ENCODE data around the gene PLAC9.
"Not testable (repeated sequence)": the region's sequence is repeated elsewhere in the genome, so short reads cannot be mapped to it uniquely, and the experiment has no call there.

The PLAC9 gene

DNA sequence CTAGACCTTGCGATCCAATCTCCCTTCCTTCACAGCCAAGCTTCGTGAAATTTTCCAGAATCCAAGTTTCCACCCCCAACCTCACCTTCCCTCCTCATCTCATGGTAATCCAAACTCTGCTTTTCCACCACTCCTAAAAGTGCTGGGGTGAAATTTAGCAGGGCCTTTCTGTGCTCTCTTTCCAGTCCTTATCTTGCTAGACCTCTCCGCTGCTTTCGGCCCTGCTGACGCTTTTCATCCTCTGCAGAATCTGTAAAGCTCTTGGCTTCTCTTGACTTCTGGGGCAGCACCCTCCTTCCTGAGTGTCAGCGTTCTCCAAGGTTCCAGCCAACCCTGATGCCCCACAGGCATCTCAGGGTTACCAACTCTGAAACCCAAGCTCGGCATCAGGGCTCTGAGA lies 7.7 kb downstream of the PLAC9 start:
- no peak for DNase-seq

DNA sequence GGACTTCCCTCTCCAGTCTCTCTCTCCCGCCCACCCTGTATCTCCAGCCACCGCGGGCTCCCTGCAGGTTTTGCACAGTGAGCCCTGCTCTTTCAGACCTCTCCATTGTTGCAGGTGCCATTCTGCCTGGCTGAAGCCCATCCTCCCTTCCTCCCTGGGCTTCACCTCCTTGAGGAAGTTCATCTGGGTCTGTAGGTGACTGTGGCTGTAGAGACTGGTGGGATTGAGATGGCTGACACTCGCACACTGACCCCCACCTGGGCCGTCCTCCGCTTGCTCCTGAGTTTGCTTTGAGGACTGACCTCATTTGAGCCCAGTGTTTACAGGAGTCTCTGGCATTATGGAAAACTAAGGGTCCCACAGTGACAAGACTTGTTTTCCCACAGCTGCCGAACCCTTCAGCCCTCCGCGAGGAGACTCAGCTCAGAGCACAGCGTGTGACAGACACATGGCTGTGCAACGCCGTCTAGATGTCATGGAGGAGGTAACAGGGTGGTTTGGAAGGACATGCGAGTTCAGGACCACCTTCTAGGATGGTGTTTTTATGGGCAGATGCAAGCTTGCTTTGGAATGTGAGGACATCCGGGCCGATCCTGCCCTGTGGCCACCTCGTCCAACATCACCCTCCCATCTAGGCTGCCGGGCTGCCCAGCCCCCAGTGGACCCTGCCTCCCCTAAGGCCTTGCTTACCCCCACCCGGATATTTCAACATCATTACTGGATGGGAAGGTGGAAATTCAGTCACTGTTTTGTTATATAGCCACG lies 9.3 kb downstream of the PLAC9 start:
- DNase-seq, result no peak

DNA sequence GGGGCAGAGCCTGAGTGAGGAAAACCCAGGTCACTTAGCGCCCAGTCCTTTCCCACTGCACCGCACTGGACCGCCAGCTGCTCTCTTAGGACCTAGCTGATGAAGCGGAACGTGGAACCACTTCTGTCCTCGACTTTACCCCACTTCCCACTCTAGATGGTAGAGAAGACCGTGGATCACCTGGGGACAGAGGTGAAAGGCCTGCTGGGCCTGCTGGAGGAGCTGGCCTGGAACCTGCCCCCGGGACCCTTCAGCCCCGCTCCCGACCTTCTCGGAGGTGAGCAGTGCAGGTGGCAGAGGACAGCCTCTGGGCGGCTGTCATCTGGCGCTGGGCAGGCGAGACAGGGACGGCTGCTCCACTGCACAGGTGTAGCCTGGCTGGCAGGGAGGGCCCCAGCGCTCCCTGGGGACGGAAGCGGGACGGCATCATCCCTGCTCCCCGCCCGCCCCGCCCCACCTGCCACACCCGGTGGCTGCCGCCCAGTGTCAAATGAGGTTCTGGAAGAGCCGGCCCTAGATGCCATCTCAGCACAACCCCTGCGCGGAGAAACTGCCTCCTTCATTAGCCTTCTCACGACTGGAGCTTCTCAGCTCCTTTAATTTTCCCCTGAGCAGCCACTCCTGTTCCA lies 11.7 kb downstream of the PLAC9 start:
- no peak for DNase-seq

DNA sequence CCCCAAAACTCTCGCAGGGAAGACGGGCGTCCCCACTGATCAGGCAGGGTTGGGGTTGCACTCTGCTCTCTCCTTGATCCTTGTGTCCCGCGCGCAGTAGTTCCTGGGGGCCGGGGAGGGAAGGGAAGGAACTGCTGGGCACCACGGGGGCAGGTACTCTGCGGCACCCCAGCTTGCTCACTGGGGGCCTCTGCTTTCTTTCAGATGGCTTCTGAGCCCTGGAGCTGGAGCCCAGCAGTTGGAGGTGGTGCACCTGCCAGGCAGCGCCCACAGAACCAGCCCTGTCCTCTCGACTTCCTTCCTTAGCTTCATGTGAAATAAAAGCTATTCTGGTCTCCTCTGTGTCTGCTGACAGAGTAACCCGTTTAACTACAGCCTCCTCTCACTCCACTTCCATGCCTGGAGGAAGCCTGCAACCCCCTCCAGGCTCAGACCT lies 12.2 kb downstream of the PLAC9 start:
- no peak for DNase-seq

- not testable (repeated sequence) for DNase-seq
Observed at GRCh38 chr10:80145406-80146308, 13.1 kb downstream of the PLAC9 start.

GRCh38 chr10:80146918-80147317 lies 14.4 kb downstream of the PLAC9 start:
- DNase-seq, result no peak

DNA sequence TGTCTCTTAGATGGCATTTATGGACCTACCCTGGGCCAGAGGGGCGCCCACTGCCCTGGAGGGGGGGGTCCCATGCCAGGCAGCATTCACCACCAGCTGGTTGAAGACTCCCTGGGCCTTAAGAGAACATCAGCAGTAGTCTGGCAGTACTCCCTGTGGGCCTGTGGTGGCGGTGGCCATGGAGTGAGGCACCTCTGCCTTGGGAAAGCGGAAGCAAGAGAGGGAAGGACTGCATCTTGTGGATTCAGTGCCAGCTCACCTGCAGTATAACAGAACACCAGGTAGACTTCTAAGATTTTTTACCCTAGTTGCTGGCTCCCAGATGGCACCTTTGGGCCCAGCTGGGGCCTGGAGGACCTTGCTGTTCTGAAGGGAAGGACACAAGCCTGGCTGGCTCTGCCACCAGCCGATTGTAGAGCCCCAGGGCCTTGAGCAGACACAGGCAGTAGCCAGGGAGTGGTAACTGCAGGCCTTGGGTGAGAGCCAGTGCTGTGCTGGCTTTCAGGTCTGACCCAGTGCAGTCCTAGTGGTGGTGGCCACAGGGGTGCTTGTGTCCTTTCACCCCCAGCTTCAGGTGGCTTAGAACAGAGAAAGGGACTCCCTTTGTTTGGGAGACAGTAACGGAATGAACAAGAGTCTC lies 15.8 kb downstream of the PLAC9 start:
- DNase-seq, result no peak

DNA sequence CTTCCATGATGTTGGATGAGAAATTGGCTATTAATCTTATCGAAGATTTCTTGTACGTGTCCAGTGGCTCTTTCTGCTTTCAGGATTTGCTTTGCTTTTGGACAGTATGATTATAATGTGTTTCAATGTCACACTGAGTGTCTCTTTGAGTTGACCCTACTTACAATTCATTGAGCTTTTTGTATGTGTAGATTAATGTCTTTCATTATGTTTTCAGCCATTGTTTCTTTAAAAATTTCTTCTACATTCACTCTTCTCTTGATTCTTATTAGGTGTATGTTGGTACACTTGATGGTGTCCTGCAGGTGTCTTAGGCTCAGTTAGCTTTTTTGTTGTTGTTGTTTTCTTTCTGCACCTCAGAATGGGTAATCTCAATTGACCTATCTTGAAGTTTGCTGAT lies 16.6 kb downstream of the PLAC9 start:
- no peak for DNase-seq

- no peak for DNase-seq
Observed at GRCh38 chr10:80150172-80150571, 17.6 kb downstream of the PLAC9 start.

- DNase-seq, result no peak
Observed at GRCh38 chr10:80152820-80153219, 20.3 kb downstream of the PLAC9 start.

GRCh38 chr10:80153460-80153859 lies 20.9 kb downstream of the PLAC9 start:
- DNase-seq, result no peak

DNA sequence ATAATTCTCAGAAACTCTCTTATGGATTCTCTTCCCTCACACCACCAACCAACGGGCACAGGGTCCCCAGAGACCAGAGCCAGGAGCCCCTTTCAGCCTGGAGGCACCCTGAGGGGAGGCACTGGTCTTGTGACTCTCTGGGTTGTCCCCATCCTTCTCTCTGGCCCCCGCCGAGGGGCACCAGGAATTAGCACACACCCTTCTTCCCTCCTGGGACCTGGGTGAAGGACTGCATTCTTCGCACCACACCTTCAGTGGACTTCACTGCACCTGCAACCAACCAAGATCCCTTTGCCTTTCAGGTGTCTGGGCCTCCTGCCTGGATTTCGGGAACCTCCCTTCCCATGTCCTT lies 22.1 kb downstream of the PLAC9 start:
- DNase-seq, result no peak

GRCh38 chr10:80154978-80155695 lies 22.6 kb downstream of the PLAC9 start:
- no peak for DNase-seq

GRCh38 chr10:80155696-80156215 lies 23.2 kb downstream of the PLAC9 start:
- DNase-seq, result no peak

- DNase-seq, result no peak
Observed at GRCh38 chr10:80156216-80156615, 23.7 kb downstream of the PLAC9 start.

DNA sequence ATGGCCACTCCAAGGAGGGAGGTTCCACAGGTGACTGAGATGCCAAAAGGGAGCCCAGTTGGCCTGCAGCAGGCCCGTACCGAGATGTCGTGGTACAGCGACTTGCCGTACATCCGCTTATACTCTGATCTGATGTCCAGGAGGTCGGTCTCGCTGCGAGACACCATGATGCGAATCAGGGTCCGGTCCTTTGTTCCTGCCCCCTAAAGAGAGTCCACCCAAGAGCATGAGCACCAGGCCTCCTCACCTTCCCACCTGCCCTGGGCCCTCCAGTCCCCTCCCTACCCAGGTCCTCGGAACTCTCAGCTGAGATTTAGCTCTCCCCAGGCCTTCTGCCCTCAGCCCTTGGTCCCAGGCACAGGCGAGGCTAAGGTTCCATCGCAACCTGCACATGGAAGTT lies 25.0 kb downstream of the PLAC9 start:
- no peak for DNase-seq

- DNase-seq, result no peak
Observed at GRCh38 chr10:80158126-80158525, 25.6 kb downstream of the PLAC9 start.

DNA sequence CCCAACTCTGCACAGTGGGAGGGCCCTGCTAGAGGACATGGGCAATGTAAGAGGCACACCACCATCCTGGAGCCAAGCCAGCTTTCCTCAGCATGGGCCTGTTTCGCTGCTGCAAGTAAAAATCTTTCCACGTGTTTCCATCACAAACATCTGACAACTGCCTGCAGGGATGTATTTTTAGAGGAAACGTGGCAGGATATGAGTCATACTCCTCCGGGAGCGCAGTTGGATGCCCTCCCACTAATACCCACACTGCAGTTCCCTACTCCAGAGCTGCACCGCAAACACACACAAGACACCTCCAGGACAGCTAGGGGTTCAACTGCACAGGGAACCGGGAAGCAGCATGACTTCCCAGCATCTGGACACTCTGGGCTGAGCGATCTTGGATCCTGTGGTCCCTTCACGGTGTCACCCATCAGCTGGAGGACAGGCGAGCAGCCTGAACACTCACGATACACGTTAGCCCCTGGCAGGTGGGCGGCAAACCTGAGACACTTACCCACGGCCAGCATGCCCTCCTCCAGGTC lies 26.1 kb downstream of the PLAC9 start:
- DNase-seq, result no peak

GRCh38 chr10:80159166-80159873 lies 26.8 kb downstream of the PLAC9 start:
- no peak for DNase-seq

DNA sequence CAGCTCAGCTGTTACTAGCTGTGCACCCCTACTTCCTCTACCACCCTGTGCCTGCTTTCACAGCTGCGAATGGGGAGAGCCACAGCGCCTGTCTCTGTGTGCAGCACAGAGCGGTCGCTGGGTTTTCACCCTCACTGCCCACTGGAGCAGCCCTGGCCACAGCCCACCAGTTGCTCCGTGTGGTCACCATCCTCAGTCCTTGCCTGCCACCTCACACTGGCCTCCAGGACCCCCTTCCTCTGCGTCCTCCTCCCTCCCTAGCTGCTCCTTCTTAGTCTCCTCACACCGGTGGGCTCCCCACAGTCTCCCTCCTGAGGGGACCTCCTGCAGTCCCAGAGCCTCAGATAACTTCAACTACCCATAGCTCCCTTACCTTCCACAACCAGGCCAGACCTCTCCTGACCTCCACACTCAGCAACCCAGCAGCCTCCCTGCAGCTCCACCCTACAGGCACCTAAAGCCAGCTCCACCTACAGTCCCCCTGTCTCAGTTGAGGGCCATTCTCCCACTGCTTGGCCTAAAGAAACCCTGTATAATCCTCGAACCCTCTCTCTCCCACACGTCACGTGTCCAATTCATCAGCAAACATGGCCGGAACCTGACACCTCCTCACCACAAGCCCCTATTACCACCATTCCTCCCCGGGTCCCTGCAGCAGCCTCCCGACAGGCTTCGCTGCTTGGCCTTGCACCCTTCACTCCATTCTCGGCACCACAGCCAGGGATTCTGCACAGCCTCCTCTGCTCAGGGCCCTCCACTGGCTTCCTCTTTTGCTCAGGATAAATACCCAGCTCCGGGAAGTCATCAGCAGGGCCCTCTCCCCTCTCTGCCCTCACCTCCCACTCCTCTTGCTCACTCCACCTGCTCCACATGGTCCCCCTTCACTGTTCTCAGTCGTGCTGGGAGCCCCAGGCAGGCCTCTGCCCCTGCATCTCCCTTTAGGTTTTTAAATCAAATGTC lies 28.1 kb downstream of the PLAC9 start:
- DNase-seq, result no peak

Measured in effector CD4-positive, alpha-beta T cell (primary cell).